Forelimb muscle (tissue), 1 donor: ENCODE data around the gene GMDS. TPM values are rescaled to one million over a fixed set of nuclear protein-coding genes. Genes with fewer than 3 reads are reported as not detected.

Experiments used
- DNase-seq: peaks from one replicate; pipeline ENCODE4 v3.0.0-alpha.2; 2013; ENCODE audit warnings: low read depth
- polyA plus RNA-seq: library from polyadenylated mRNA; unstranded; fragments of 120-200 nt; gene quantifications from one replicate; pipeline ENCODE4 v1.2.1, GENCODE V29; 2013; ENCODE audit not compliant: insufficient read length

The GMDS gene
- polyA plus RNA-seq, 1 donor, result 10.4 TPM

DNA sequence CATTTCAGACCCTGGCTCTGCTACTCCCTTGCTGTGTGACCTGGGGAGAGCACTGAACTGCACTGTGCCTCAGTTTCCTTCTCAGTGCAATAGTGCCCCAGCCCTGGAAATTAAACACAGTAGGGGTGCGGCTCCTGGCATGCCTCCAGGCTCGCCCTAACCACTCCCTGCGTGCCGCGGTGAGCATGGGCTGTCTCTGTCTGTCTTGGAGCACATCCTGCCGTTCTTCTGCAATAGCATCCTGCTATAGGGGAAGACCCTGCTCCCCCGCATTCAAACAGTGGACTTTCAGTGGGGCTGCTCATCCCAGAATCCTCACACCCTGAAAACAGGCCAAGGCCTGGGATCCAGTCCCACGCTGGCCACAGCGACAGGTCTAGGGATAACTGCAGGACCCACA, 506.2 kb downstream of the GMDS start:
- no peak for DNase-seq

- DNase-seq, result no peak
These were observed 506.8 kb downstream of the GMDS start for GRCh38 chr6:1738558-1739081.

- DNase-seq, result no peak
These were observed 507.7 kb downstream of the GMDS start for GRCh38 chr6:1737463-1738311.

- DNase-seq, result no peak
These were observed 508.9 kb downstream of the GMDS start for GRCh38 chr6:1736346-1737105.

DNA sequence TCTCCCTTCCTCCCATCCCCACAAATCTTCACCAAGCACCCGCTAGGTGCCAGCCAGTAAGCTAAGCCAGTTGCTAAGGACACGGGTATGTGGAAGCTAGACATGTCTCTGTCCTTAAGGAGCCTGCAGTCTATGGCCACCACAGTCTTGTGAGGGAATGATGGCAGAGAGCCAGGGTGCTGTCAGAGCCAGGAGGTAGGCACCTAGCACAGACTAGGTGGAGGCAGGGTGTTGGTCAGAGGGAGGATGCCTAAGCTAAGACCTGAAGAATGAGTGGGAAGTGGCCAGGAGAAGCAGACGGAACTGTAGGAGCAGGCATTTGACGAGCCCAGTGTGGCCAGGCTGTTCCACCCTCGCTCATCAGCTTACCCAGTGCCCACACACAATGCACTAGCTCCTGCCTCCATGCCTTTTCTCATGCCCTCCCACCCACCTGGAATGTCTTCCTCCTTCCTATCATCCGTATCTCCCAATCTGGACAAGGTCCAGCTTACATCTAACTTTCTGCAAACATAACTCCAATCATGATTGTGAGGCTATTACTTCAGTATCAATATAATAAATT, 510.1 kb downstream of the GMDS start:
- no peak for DNase-seq

DNA sequence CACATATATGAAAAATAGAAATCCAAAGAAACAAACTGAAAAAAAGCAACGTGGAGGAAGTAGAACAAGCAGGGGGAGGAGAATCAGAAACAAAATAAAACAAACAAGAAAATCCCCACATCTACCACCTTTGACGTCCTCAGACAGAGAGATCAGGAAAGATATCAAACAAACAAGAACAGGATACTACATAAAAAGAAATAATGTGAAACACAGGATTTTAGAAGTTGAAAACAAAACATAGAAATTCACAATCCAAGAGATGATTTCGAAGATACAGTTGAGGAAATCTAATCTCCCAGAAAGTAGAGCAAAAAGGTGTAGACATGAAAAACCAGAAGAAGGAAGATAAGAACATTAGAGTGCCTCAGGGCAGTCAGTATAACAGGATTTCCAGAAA, 514.5 kb downstream of the GMDS start:
- no peak for DNase-seq

DNA sequence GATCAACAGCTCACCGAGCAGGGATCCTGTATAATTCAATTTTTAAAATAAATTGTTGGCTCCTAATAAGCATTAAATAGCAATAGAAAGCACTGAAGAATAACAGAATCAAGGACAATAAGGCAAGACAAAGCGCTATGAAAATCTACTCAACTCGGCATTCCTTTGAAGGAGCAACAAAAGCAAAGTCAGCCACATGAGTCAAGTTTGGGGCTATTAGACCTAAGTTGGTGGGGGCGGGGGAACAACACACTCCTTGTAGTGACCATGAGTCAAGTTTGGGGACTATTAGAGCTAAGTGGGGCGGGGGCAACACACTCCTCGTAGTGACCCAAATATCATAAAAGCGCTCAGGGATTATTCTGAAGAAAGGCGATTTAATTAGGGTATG, 515.7 kb downstream of the GMDS start:
- no peak for DNase-seq

DNA sequence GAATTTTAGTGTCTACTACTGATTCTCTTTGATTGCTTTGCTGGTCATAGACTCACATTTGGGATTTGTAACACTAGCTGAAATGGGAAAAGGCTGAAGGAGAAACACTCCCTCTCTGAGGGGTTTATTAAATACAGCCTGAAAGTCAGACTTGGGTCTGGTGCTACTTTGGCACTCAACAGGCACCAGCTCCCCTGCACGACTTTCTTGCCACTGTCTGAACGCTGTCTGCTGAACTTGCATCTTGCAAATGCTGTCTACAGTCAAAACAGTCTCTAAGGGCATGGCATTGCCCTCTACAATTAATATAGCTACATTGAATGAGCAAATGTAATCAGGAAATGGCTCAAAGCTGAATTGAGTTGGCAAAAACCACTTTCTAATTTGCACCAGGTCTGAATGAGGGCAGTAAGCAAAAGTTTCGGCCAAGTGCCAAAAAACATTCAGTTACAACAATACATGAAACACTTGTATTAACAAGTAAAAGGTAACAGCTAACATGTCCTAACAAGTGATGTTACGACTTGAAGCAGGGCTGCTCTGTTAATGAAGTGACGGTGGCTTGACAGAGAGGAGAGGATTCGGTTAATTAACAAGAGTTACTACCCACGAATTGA, 516.2 kb downstream of the GMDS start:
- DNase-seq, result no peak

- no peak for DNase-seq
These were observed 519.0 kb downstream of the GMDS start for GRCh38 chr6:1726341-1726768.

- no peak for DNase-seq
These were observed 520.8 kb downstream of the GMDS start for GRCh38 chr6:1724616-1725015.

GRCh38 chr6:1724124-1724523, 521.3 kb downstream of the GMDS start:
- no peak for DNase-seq

DNA sequence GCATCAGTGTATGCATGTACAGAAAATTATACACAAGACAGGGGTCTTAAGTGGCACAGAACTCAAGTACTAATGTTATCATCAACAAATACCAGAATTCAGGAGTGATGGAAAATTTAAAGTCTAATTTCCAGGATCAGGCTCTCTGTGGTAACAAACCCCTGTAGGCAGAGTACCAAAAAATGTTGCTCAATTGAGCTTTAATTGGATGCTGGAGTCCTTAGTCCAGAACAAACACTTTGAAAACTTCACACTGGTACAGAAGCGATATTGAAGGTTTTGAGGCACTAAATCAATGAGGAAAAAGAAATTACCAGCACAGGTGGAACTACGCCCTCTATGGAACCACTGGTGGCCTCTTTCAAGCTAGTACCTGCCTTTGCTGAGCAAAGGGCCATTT, 522.6 kb downstream of the GMDS start:
- DNase-seq, result no peak

- DNase-seq, result no peak
These were observed 524.6 kb downstream of the GMDS start for GRCh38 chr6:1720620-1721322.

GRCh38 chr6:1719922-1720321, 525.5 kb downstream of the GMDS start:
- DNase-seq, result no peak

DNA sequence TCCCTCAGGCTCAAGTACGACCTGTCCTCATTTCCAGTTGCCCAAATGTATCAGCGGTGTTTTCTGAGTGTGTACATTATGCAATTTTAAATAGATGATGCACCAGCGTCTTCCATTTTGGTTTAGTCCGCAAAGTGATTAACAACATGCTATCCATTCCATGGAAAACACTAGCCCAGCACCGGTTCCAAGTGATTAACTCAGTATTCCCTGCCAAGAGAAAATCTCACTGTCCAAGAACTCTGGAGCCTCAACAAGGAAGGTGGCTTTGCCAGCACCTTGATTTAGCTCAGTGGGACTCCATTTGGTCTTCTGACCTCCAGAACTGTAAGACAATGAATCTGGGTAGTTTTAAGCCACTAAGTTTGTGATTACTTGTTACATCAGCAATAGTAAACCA, 528.5 kb downstream of the GMDS start:
- DNase-seq, result no peak

GRCh38 chr6:1716396-1716795, 529.0 kb downstream of the GMDS start:
- DNase-seq, result no peak

- DNase-seq, result no peak
These were observed 530.1 kb downstream of the GMDS start for GRCh38 chr6:1715336-1715735.

DNA sequence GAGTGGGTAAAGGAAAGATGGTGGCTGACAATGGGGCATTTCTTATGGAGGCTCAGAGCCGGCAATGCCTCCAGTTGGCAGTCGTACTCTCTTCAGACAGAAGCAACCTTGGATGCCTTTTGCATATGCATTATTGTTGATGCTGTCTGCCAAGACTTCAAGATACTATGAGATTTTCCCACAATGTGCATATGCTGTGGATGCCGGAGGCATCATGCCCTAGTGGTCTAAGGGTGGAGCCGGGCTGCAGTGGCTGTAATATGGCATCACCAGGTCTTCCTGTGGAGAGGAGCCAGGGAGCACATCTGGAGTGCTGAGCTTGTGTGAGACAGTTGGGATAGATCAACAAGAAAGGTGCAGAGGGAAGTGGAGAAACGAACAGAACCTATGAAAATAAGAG, 530.8 kb downstream of the GMDS start:
- no peak for DNase-seq

DNA sequence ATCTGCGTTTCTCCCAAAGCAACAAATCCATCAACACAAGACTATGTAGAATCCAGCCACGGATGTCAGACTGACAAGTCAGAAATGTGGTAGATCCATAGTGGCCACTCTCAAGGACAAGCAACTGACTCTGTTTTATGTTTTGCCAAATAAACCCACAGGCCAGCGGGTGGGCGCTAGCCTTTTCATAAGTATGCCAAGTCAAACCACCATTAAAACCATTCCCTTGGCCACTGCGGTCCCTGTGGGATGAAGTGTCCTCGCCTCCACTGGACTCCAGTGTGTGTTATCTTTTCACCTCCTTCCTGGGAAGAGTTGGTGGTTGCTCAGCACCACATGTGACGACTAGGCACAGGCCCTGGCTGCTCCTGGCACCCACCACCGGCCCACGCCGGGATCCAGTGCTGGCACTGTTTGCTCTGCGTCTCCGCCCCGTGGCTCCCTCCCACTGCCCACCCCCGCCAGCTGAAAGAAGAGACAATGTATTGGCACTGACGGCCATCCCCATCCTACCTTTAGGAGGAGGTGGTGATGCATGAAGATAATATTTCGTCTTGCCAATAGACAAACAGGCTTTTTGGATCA, 532.3 kb downstream of the GMDS start:
- no peak for DNase-seq

DNA sequence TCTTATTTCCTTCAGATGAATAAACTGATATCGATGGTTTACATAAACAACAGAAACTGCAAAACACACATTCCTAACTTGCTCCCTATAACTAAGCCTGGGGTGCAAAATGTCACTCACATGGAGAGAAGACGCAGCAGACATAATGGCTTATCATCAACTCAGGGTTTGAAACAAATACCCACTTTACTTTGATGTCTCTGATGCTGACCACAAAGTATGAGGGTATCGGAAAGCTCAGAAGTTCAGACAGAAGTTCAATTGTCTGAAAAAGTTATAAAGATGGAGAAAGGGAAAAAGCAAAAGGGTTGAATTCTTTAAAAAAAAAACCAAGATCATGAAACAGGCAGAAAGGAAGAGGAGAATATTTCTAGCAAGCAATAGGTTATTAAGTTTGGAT, 533.0 kb downstream of the GMDS start:
- DNase-seq, result no peak

- DNase-seq, result no peak
These were observed 534.3 kb downstream of the GMDS start for GRCh38 chr6:1711136-1711535.
